ENCODE measurements around the gene RCBTB1.
A peak's percentile ranks its signal among the peaks of the same experiment; 100 is the strongest.

The RCBTB1 gene

GRCh38 chr13:49545661-49546060, 39.7 kb downstream of the RCBTB1 start:
- TF ChIP-seq CTCF (IDR thresholded peaks at IDR 0.05; ENCODE audit: insufficient read depth, low read length, poor library complexity, severe bottlenecking) = no peak
- peaks cover under 1% of the 10 kb centered on the region for H3K36me3 ChIP-seq (ENCODE audit: control insufficient read depth, insufficient read depth, low read length)
- no peak overlapping the region for H3K4me3 ChIP-seq (replicated peaks; ENCODE audit: low read depth, low read length)
- no peak for DNase-seq (ENCODE audit: extremely low read depth, insufficient read length)
- H3K27me3 ChIP-seq (replicated peaks; ENCODE audit: control insufficient read depth, insufficient read depth, low read length) = no peaks in the 10 kb centered on the region

GRCh38 chr13:49543656-49544055, 41.7 kb downstream of the RCBTB1 start:
- no peak overlapping the region for H3K4me3 ChIP-seq (replicated peaks; ENCODE audit: low read depth, low read length)
- DNase-seq (ENCODE audit: extremely low read depth, insufficient read length) = no peak
- no peaks in the 10 kb centered on the region for H3K27me3 ChIP-seq (replicated peaks; ENCODE audit: control insufficient read depth, insufficient read depth, low read length)
- TF ChIP-seq CTCF (IDR thresholded peaks at IDR 0.05; ENCODE audit: insufficient read depth, low read length, poor library complexity, severe bottlenecking) = no peak
- H3K36me3 ChIP-seq (ENCODE audit: control insufficient read depth, insufficient read depth, low read length) = peaks cover 2% of the 10 kb centered on the region

DNA sequence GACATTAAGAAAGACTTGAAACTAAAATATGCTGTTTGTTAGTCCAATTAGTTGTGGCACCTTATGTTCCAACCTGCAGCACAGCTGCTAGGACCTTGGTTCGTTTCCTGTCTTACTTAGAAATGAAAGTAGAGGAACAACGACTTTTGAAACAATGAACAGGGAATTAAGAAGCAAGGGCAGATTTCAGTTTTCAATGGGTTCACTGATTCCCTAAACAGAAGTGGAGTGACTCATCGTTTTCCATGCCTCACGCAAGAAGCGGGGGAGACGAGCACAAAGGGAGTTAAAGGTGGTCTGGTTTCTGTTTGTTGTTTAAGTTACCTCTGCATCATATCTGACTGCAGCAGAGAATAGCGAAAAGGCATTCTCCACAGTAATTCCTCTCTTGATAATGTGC, 44.8 kb downstream of the RCBTB1 start:
- Histone ChIP-seq H3K27me3 (replicated peaks; ENCODE audit: control insufficient read depth, insufficient read depth, low read length) (no peaks in the 10 kb centered on the region), H3K4me3 (replicated peaks; ENCODE audit: low read depth, low read length) (no peak overlapping the region), H3K36me3 (ENCODE audit: control insufficient read depth, insufficient read depth, low read length) (peaks cover 2% of the 10 kb centered on the region)
- DNase-seq (ENCODE audit: extremely low read depth, insufficient read length) = peak; percentile 20
- TF ChIP-seq CTCF (IDR thresholded peaks at IDR 0.05; ENCODE audit: insufficient read depth, low read length, poor library complexity, severe bottlenecking) = no peak

DNA sequence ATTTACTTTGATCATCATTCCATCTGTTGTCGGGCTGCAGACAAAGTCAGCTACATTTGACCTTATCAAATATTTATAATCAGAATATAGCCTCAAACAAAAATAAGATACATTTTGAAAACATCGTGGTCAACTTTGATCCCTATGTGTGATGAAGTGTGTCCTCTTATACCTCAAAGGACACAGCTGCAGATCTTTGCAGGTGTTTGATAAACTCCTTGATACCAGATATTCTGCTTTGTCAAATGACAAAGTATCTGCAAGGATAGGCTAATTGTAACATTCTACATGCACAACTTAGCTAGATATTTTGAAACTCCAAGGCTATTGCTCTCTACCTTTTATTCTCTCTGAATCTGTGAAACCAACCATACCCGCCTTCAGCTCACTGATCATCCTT, 45.6 kb downstream of the RCBTB1 start:
- H3K4me3 ChIP-seq (replicated peaks; ENCODE audit: low read depth, low read length) = no peak overlapping the region
- H3K27me3 ChIP-seq (replicated peaks; ENCODE audit: control insufficient read depth, insufficient read depth, low read length) = no peaks in the 10 kb centered on the region
- peaks cover 2% of the 10 kb centered on the region for H3K36me3 ChIP-seq (ENCODE audit: control insufficient read depth, insufficient read depth, low read length)
- DNase-seq (ENCODE audit: extremely low read depth, insufficient read length) = no peak
- TF ChIP-seq CTCF (IDR thresholded peaks at IDR 0.05; ENCODE audit: insufficient read depth, low read length, poor library complexity, severe bottlenecking) = no peak

GRCh38 chr13:49539313-49539712, 46.0 kb downstream of the RCBTB1 start:
- peaks cover 2% of the 10 kb centered on the region for H3K36me3 ChIP-seq (ENCODE audit: control insufficient read depth, insufficient read depth, low read length)
- no peak for TF ChIP-seq CTCF (IDR thresholded peaks at IDR 0.05; ENCODE audit: insufficient read depth, low read length, poor library complexity, severe bottlenecking)
- H3K4me3 ChIP-seq (replicated peaks; ENCODE audit: low read depth, low read length) = no peak overlapping the region
- H3K27me3 ChIP-seq (replicated peaks; ENCODE audit: control insufficient read depth, insufficient read depth, low read length) = no peaks in the 10 kb centered on the region
- DNase-seq (ENCODE audit: extremely low read depth, insufficient read length) = no peak

- peaks cover 2% of the 10 kb centered on the region for H3K36me3 ChIP-seq (ENCODE audit: control insufficient read depth, insufficient read depth, low read length)
- no peak for TF ChIP-seq CTCF (IDR thresholded peaks at IDR 0.05; ENCODE audit: insufficient read depth, low read length, poor library complexity, severe bottlenecking)
- DNase-seq (ENCODE audit: extremely low read depth, insufficient read length) = no peak
- H3K27me3 ChIP-seq (replicated peaks; ENCODE audit: control insufficient read depth, insufficient read depth, low read length) = no peaks in the 10 kb centered on the region
- no peak overlapping the region for H3K4me3 ChIP-seq (replicated peaks; ENCODE audit: low read depth, low read length)
Observed at GRCh38 chr13:49538404-49538803, 47.0 kb downstream of the RCBTB1 start.

All from GM06990 (cell line).